ENCODE results near the gene GPR50.

GPR50 gene

DNA sequence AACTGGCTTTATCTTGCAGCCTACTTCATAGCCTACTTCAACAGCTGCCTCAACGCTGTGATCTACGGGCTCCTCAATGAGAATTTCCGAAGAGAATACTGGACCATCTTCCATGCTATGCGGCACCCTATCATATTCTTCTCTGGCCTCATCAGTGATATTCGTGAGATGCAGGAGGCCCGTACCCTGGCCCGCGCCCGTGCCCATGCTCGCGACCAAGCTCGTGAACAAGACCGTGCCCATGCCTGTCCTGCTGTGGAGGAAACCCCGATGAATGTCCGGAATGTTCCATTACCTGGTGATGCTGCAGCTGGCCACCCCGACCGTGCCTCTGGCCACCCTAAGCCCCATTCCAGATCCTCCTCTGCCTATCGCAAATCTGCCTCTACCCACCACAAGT, 4.0 kb downstream of the GPR50 start:
- Mint-ChIP-seq H3K36me3 (peaks cover 0 to 5% of the 10 kb centered on the region in 2 donors), H3K4me3 (no peak overlapping the region), H3K27me3 (peaks cover 56 to 63% of the 10 kb centered on the region in 2 donors), H3K9me3 (peaks cover 0 to 7% of the 10 kb centered on the region in 2 donors), H3K4me1 (peaks cover 4 to 7% of the 10 kb centered on the region in 2 donors), H3K27ac (no peak overlapping the region)
- DNase-seq (no peak), ATAC-seq (replicated peaks) (no peak)

DNA sequence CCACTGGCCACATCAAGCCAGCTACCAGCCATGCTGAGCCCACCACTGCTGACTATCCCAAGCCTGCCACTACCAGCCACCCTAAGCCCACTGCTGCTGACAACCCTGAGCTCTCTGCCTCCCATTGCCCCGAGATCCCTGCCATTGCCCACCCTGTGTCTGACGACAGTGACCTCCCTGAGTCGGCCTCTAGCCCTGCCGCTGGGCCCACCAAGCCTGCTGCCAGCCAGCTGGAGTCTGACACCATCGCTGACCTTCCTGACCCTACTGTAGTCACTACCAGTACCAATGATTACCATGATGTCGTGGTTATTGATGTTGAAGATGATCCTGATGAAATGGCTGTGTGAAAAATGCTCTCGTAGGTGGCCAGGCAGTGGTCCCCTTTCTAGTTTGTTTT, 4.7 kb downstream of the GPR50 start:
- ATAC-seq (replicated peaks) (no peak), DNase-seq (no peak)
- Mint-ChIP-seq H3K36me3 (peaks cover 0 to 1% of the 10 kb centered on the region in 2 donors), H3K4me1 (peaks cover 4 to 7% of the 10 kb centered on the region in 2 donors), H3K27me3 (peaks cover 54 to 59% of the 10 kb centered on the region in 2 donors), H3K9me3 (peaks cover 0 to 7% of the 10 kb centered on the region in 2 donors), H3K4me3 (no peak overlapping the region), H3K27ac (no peak overlapping the region)

DNA sequence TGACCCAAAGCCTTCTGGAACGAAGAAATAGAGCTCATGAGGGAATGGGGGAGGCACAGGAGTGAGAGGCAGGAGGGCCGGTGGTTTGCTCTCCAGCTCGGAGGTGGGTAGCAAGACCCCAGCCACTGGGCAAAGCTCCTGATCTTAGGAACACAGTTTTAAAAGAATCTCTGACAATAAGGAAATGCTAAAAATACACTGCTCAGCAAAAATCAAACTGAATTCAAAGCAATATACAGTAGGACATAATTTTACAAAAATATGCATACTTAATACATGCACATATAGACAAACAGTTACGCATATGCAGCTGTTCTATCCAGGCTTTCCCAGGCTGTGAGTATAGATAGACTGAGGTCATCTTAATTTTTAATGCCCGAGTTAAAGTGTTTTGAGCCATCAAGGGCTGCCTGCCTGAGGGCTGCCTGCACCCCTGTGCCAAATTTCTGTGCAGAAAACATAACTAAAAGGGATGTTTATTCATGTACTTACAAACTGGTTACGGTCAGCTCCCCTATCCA, 6.9 kb downstream of the GPR50 start:
- H3K27ac Mint-ChIP-seq, result no peak overlapping the region
- ATAC-seq (replicated peaks), result no peak
- no peaks in the 10 kb centered on the region for H3K36me3 Mint-ChIP-seq
- peaks cover 43 to 54% of the 10 kb centered on the region in 2 donors for H3K27me3 Mint-ChIP-seq
- peaks cover 3 to 4% of the 10 kb centered on the region in 2 donors for H3K4me1 Mint-ChIP-seq
- peaks cover 0 to 7% of the 10 kb centered on the region in 2 donors for H3K9me3 Mint-ChIP-seq
- no peak overlapping the region for H3K4me3 Mint-ChIP-seq
- DNase-seq, result no peak

DNA sequence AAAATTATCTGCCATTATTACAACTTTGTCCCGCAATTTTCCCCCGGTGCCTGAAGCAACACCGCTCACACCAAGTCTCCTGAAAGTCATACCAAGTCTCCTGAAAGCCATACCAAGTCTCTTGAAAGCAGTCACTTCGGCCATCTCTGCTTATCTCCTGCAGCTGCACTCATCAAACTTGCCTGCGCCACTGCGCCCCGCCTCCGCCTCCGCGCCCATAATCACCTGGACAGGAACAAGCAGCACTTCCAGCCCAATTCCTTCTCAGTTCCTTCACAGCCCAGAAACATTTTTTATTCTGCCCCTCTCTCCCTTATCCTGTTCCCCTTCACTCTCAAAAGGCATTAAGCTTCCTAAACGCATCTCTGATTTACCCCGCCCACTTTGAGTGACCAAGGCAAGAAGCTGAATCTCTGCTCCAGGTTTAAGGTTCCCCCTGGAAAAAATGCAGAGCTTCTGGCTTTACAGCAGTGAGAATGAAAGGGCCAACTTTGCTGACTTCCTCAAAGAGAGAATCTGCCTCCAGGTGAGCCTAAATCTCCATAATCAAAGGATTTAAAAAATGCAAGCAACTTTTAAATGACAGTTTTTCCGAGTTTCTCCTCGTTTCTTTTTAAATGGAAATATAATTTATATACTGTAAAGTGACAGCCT, 7.7 kb downstream of the GPR50 start:
- DNase-seq (no peak), ATAC-seq (replicated peaks) (no peak)
- peaks cover 0 to 7% of the 10 kb centered on the region in 2 donors for H3K9me3 Mint-ChIP-seq
- H3K27me3 Mint-ChIP-seq, result peaks cover 40 to 47% of the 10 kb centered on the region in 2 donors
- no peak overlapping the region for H3K4me3 Mint-ChIP-seq
- peaks cover 0 to 2% of the 10 kb centered on the region in 2 donors for H3K4me1 Mint-ChIP-seq
- H3K27ac Mint-ChIP-seq, result no peak overlapping the region
- H3K36me3 Mint-ChIP-seq, result no peaks in the 10 kb centered on the region

DNA sequence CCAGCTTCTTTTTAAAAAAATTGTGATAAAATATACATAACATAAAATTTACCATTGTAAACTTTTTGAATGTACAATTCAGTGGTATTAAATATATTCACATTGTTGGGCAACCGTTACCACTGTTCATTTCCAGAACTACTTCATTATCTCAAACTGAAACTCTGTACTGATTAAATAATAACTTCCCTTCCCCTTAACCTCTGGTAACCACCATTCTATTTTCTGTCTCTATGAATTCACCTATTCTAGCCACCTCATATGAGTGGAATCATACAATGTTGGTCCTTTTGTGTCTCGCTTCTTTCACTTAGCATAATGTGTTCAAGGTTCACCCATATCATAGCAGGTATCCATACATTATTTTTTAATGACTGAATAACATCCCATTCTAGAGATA, 8.3 kb downstream of the GPR50 start:
- no peak for ATAC-seq (replicated peaks)
- Mint-ChIP-seq H3K4me3 (no peak overlapping the region), H3K9me3 (peaks cover 0 to 7% of the 10 kb centered on the region in 2 donors), H3K4me1 (peaks cover 0 to 2% of the 10 kb centered on the region in 2 donors), H3K27me3 (peaks cover 35 to 41% of the 10 kb centered on the region in 2 donors), H3K36me3 (no peaks in the 10 kb centered on the region), H3K27ac (no peak overlapping the region)
- no peak for DNase-seq

DNA sequence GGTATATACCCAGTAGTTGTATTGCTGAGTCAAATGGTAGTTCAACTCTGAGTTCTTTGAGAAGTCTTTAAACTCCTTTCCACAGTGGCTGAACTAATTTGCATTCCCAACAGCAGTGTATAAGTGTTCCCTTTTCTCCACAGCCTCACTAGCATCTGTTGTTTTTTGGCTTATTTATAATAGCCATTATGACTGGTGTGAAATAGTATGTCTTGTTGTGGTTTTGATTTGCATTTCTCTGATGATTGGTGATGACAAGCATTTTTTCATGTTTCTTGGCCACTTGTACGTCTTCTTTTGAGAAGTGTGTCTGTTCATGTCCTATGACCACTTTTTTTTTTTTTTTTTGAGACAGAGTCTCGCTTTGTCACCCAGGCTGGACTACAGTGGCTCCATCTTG, 30.5 kb downstream of the GPR50 start:
- Mint-ChIP-seq H3K9me3 (peaks cover 5 to 11% of the 10 kb centered on the region in 2 donors), H3K27ac (no peak overlapping the region), H3K36me3 (no peaks in the 10 kb centered on the region), H3K4me3 (no peak overlapping the region), H3K4me1 (no peaks in the 10 kb centered on the region), H3K27me3 (peaks cover 0 to 5% of the 10 kb centered on the region in 2 donors)
- DNase-seq, result no peak
- no peak for ATAC-seq (replicated peaks)

DNA sequence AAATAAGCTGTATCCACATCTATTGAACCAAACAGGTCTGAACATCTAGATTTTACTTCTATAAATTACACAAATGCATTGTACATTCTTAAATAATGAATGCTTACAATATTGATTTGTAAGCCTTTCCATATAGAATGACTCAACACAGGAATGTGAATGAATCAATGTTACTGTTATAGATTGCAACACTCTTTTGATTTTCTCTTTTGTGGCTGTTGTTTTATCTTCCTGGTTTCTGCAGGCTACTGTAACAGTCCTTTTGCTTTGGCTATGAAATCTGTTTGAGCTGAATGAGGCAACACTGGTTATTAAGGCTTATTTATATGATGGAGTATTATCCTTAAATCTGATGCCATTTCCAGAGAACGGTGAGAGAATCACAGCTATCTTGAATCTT, 49.5 kb downstream of the GPR50 start:
- no peaks in the 10 kb centered on the region for H3K36me3 Mint-ChIP-seq
- H3K4me3 Mint-ChIP-seq, result no peak overlapping the region
- H3K9me3 Mint-ChIP-seq, result peaks cover 0 to 3% of the 10 kb centered on the region in 2 donors
- no peaks in the 10 kb centered on the region for H3K4me1 Mint-ChIP-seq
- H3K27ac Mint-ChIP-seq, result no peak overlapping the region
- H3K27me3 Mint-ChIP-seq, result peaks cover 6 to 7% of the 10 kb centered on the region in 2 donors
- DNase-seq (no peak), ATAC-seq (replicated peaks) (no peak)

DNA sequence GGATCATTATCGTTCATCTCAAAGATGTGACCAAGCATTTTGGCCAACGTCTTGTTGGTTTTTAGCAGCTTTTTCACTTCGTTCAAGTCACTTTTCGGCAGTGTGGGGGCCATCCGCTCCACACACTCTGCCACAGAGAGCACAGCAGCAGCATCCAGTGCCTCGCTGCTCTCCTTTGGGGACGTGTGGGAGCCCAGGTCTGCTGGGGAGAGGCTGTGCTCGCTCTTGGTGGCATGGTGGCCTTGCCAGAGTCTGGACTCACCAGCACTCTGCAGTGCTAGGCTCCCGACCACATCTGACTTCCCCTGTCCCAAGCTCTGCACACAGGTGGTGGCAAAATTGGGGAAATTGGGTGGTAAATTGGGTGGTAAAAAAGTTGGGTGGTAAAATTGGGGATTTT, 50.6 kb downstream of the GPR50 start:
- Mint-ChIP-seq H3K4me3 (no peak overlapping the region), H3K27ac (no peak overlapping the region), H3K4me1 (no peaks in the 10 kb centered on the region), H3K9me3 (no peaks in the 10 kb centered on the region), H3K27me3 (peaks cover 7 to 12% of the 10 kb centered on the region in 2 donors), H3K36me3 (no peaks in the 10 kb centered on the region)
- DNase-seq, result no peak
- no peak for ATAC-seq (replicated peaks)

DNA sequence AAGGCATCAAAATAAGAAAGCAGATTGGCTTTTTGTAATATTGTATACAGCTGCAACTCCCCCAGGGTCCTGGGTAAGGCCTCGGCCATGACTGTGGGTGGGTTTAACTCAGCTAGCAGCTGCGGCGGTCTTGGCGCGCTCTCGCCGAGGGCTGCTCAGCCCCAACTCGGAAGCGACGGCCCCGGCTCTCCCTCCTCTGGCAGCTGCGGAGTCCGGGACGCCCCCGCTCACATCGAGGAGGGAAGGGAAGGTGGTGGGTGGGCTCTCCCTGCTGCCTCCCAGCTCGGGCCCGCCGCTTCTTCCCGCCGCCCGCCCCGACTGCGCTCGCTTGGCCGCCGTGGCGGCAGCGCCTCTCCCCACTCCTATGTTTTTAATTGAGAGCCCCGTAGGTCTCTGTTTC, 51.2 kb downstream of the GPR50 start:
- DNase-seq (no peak), ATAC-seq (replicated peaks) (no peak)
- no peaks in the 10 kb centered on the region for H3K36me3 Mint-ChIP-seq
- H3K27ac Mint-ChIP-seq, result no peak overlapping the region
- H3K4me3 Mint-ChIP-seq, result no peak overlapping the region
- H3K4me1 Mint-ChIP-seq, result no peaks in the 10 kb centered on the region
- H3K9me3 Mint-ChIP-seq, result no peaks in the 10 kb centered on the region
- peaks cover 7 to 15% of the 10 kb centered on the region in 2 donors for H3K27me3 Mint-ChIP-seq

DNA sequence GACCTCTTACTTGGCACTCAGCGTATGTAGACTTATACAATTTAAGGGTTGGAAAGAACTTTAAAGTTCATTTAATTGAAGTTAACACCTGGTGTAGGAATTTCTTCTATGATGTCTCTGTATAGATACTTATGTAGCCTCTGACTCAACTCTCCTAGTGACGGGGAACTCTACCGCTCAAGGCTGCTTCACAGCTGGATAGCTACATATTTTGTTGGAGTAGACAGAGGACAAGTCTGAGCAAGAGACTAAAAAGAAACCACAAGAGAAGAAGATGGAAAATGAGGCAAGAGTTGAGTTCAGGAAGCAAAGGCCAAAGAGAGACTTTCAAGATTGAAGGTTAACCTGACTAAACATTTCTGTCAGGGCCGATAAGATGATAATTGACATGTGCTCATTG, 52.6 kb downstream of the GPR50 start:
- Mint-ChIP-seq H3K36me3 (no peaks in the 10 kb centered on the region), H3K4me3 (no peak overlapping the region), H3K27ac (no peak overlapping the region), H3K4me1 (no peaks in the 10 kb centered on the region), H3K27me3 (peaks cover 7 to 15% of the 10 kb centered on the region in 2 donors), H3K9me3 (no peaks in the 10 kb centered on the region)
- ATAC-seq (replicated peaks) (no peak), DNase-seq (no peak)

Data from stimulated activated naive B cell treated with anti-CD40 and anti-IgM and Interleukin-4, amounts not matched to agents 10 μg/mL and 1 μg/mL and 100 μg/mL, for 72 hours (primary cell).